Measurements from ENCODE around the gene PIPOX.

The PIPOX gene

DNA sequence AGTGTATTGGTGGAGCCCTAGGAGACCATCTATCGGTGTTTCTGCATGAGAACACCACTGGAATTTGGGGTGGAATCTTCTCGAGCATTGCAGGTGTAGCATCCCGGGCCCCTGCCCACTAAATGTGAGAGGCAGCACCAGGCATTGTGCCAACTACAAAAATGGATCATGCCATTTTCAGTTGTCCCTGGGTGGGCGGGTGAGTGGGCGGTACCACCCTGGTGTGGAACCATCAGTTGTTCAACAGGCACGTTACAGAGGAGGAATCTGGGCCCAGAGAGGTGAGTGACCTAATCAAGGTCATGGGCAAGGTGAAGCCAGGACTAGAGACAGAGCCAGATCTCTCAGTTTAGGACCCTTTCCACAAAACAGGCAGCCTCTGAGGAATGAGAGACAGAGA lies 8.8 kb downstream of the PIPOX start:
- no peak for DNase-seq (ENCODE audit: low read depth)
- H3K4me3 ChIP-seq (ENCODE audit: low read length) = no peak overlapping the region
- TF ChIP-seq, protein P1, sequence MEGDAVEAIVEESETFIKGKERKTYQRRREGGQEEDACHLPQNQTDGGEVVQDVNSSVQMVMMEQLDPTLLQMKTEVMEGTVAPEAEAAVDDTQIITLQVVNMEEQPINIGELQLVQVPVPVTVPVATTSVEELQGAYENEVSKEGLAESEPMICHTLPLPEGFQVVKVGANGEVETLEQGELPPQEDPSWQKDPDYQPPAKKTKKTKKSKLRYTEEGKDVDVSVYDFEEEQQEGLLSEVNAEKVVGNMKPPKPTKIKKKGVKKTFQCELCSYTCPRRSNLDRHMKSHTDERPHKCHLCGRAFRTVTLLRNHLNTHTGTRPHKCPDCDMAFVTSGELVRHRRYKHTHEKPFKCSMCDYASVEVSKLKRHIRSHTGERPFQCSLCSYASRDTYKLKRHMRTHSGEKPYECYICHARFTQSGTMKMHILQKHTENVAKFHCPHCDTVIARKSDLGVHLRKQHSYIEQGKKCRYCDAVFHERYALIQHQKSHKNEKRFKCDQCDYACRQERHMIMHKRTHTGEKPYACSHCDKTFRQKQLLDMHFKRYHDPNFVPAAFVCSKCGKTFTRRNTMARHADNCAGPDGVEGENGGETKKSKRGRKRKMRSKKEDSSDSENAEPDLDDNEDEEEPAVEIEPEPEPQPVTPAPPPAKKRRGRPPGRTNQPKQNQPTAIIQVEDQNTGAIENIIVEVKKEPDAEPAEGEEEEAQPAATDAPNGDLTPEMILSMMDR (conservative IDR thresholded peaks at IDR 0.05; ENCODE audit: low read length) = no peak

DNA sequence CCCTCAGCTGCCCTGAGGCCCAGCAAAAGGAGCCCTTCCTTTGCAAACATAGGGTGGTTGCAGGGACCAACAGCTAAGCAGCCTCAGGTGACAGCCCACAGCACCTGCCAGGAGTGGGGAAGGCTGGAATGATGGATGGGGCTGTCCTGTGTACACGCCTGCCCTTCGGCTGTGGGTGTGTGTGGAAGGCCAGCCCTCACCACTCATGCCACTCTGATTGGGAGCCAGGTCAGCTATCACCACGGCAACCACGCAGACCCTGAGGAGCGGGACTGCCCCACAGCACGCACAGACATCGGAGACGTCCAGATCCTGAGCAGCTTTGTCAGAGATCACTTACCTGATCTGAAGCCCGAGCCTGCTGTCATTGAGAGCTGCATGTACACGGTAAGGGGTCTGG lies 11.9 kb downstream of the PIPOX start:
- no peak overlapping the region for H3K4me3 ChIP-seq (ENCODE audit: low read length)
- TF ChIP-seq, protein P1 (conservative IDR thresholded peaks at IDR 0.05; ENCODE audit: low read length) = no peak
- DNase-seq (ENCODE audit: low read depth) = no peak

DNA sequence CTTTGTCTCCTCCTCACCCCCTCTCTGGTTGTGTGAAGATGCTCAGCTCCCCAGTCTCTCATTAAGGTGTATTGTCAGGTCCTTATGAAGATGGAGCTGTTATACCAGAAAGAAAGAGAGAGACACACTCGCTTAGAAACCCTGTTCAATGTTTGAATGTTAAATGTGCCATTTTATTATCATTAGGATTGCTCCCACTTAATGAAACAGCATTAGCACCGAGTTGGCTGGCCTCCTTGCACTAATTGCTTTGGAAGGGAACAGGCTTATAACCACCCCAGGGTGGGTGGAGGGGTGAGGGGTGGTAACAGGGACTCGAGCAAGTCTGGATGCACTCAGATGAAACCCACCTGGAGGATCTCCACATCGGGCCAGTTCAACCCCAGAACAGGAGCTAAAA lies 14.4 kb downstream of the PIPOX start:
- TF ChIP-seq, protein P1 (conservative IDR thresholded peaks at IDR 0.05; ENCODE audit: low read length) = no peak
- no peak overlapping the region for H3K4me3 ChIP-seq (ENCODE audit: low read length)
- no peak for DNase-seq (ENCODE audit: low read depth)

DNA sequence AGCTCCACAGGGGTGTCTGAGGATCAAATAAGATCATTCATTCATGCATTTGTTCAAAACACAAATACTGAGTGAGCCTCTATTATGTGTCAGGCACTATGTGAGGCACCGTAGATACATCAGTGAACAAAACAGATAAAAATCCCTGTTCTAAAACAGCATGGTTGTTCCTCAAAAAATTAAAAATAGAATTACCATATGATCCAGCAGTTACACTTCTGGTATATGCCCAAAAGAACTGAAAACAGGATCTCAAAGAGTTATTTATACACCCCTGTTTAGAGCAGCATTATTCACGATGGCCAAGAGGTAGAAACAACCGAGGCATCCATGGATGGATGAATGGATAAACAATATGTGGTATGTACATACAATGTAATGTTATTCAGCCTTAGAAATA lies 15.4 kb downstream of the PIPOX start:
- H3K4me3 ChIP-seq (ENCODE audit: low read length) = no peak overlapping the region
- TF ChIP-seq, protein P1 (conservative IDR thresholded peaks at IDR 0.05; ENCODE audit: low read length) = no peak
- no peak for DNase-seq (ENCODE audit: low read depth)

DNA sequence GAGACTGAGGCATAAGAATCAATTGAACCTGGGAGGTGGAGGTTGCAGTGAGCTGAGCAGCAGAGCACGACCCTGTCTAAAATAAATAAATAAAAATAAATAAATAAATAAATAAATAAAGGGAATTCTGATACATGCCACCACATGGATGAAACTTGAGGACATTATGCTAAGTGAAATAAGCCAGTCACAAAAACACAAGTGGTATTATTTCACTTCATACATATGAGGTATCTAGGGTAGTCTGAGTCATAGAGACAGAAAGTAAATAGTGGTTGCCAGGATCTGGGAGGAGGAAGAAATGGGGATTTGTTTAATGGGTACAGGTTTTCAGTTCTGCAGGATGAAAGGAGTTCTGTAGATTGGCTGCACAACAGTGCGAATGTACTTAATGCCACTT lies 16.3 kb downstream of the PIPOX start:
- DNase-seq (ENCODE audit: low read depth) = peak; percentile 34
- no peak overlapping the region for H3K4me3 ChIP-seq (ENCODE audit: low read length)
- TF ChIP-seq, protein P1 (conservative IDR thresholded peaks at IDR 0.05; ENCODE audit: low read length) = no peak

DNA sequence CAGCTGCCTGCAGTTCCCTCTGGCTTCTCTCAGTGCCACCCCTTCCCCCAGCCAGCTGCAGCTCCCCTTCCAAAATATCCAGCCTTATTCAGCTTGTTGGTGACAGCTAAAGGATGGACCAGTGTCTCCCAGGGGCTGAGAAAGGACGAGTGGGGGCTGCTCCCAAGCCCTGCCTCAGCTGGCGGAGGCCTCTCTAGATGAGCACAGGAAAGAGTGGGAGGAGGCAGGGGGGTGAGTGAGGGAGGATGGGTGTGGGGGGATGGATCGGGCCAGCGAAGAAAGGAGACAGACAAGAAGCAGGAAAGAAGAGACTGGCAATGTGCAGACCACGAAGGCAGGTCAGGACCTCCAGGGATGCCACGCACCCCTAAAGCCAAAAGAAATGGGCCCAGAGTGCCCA lies 17.5 kb downstream of the PIPOX start:
- no peak overlapping the region for H3K4me3 ChIP-seq (ENCODE audit: low read length)
- DNase-seq (ENCODE audit: low read depth) = no peak
- TF ChIP-seq, protein P1 (conservative IDR thresholded peaks at IDR 0.05; ENCODE audit: low read length) = no peak

DNA sequence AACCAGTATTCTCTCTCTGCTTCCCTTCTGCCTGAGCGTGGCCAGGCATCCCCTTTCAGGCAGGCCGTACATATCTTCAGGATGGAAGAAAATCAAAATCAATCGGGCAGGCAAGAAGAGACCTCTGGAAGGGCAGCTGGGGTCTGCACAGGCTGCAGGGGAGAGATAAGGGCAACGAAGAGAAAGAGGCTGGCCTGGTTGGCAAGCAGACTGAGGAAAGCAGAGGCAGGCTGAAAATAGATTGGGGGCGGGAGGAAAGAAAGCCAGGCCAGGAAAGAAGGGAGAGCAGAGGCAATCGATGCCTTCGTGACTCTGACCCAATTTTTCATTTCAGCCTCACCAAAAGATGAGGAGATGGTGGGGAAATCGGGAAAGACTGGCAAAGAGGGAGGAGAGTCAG lies 18.1 kb downstream of the PIPOX start:
- DNase-seq (ENCODE audit: low read depth) = no peak
- no peak overlapping the region for H3K4me3 ChIP-seq (ENCODE audit: low read length)
- TF ChIP-seq, protein P1 (conservative IDR thresholded peaks at IDR 0.05; ENCODE audit: low read length) = no peak

All from AG10803 (cell line).